Sciatic nerve (tissue), 2 donors: ENCODE results near the gene TSC22D2. TPM values are rescaled to one million over a fixed set of nuclear protein-coding genes. Genes with fewer than 3 reads are reported as not detected.
"Not testable (repeated sequence)": the region's sequence is repeated elsewhere in the genome, so short reads cannot be mapped to it uniquely, and the experiment has no call there.

ENCODE experiments used
- ATAC-seq: fragments of 200-7000 bp; cut with Tn5 transposase; one replicate; pipeline ENCODE4 v1.9.1; 2020; ENCODE audit warnings: mild to moderate bottlenecking, moderate library complexity
- DNase-seq: peaks from one replicate; pipeline ENCODE4 v3.0.0-alpha.2; 2020; ENCODE audit warnings: low spot score
- intact Hi-C: fragments of 100-400 bp; cut with DNase I; formaldehyde crosslinking; loops from one replicate; pipeline ENCODE4 v1.14.2; 2022
- total RNA-seq: library from RNA; stranded (reverse); fragmentation: NEBNext Ultra II Directional; extraction: Animal tissue kit (Norgen Biotek cat#: 25700); gene quantifications from one replicate; pipeline ENCODE4 v1.2.1, GENCODE V29; 2021
- donor health status: DM: no; HTN: no; CAD: no.
- donor health status: DM: no; HTN: no; CAD: no.

The TSC22D2 gene
- total RNA-seq, 1 donor from 2014 or later: 30.6 TPM

DNA sequence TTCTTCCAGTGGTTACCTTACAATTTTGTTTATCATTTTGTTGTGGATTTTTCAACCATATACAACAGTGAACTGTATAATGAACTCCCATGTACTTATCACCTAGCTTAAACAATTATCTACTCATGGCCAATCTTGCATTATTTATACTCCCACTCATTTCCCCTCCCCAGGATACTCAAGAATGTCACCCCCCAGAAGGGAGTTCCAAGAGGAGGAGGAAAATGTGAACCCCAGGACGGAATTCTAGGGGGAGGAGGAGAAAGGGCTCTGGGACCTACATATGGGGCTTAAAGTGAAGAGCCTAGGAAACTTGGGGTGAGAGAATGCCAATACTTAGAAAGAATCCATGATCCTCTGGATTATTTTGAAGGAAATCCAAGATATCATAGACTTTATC lies 59.3 kb downstream of the TSC22D2 start:
- DNase-seq: no peak
- ATAC-seq: no peak
- intact Hi-C loops: no loop called here

- intact Hi-C loops: no loop called here
- ATAC-seq: peak; percentile 72
- no peak for DNase-seq
Measured at GRCh38 chr3:150469031-150469930, 61.2 kb downstream of the TSC22D2 start.

DNA sequence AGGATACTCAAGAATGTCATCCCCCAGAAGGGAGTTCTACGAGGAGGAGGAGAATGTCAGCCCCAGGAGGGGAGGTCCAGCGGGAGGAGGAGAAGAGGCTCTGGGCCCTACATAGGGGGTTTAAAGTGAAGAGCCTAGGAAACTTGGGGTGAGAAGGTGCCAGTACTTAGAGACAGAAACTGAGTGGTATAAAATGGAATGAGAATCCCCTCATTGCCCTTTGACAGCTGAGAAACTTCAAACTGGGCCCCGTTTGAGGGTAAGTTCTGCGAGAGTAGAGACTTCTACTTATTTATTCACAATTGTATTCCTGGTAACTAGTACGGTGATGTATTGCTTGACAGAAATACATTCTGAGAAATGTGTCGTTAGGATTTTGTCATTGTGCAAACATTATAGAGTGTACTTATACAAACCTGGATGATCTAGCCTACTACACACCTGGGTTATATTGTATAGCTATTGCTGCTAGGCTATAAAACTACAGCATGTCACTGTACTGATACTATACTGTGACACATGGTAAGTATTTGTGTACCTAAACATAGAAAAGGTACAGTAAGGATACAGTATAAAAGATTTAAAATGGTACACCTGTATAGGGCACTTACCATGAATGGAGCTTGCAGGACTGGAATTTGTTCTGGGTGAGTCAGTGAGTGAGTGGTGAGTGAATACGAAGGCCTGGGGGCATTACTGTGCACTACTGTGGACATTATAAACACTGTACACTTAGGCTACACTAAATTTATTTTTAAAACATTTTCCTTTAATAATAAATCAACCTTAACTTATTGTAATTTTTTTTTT lies 62.0 kb downstream of the TSC22D2 start:
- no peak for ATAC-seq
- DNase-seq: no peak
- intact Hi-C loops: no loop called here

DNA sequence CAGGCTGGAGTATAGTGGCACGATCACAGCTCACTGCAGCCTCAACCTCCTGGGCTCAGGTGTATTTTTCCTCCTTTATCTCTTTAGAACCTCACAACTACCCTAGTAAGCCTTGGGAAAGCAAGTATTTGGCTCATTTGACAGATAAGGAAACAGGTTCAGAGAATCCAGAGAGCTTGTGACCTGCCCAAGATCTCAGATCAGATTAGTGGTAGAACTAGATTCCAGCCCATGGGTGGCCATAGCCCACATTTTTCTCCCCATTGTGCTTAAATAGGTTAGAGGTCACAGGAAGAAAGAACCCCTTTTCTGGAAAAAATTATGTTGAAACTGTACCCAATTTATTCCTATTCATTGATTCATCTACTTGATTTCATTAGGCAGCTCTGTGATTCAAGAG lies 64.3 kb downstream of the TSC22D2 start:
- DNase-seq (no peak), ATAC-seq (no peak)
- intact Hi-C loops: no loop called here

- ATAC-seq, intact Hi-C loops, DNase-seq: not testable (repeated sequence)
Measured at GRCh38 chr3:150473161-150473560, 65.1 kb downstream of the TSC22D2 start.

DNA sequence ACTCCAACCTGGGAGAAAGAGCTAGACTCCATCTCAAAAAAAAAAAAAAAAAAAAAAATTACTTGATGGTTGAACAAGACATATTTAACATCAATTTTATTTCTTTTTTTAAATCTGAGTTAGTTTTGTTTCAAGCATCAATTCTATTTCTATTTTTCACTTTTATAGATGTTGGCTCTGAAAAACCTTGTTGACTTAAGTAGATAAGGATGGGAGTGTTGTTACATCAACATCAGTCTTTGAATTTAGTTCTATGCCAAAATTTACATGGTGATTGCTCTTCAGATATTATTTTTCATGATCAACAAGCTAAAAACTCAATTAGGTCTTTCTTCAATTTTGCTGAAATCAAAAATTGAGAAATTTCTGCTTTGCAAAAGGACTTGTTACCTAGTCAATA lies 71.3 kb downstream of the TSC22D2 start:
- ATAC-seq (no peak), DNase-seq (no peak)
- intact Hi-C loops: no loop called here

DNA sequence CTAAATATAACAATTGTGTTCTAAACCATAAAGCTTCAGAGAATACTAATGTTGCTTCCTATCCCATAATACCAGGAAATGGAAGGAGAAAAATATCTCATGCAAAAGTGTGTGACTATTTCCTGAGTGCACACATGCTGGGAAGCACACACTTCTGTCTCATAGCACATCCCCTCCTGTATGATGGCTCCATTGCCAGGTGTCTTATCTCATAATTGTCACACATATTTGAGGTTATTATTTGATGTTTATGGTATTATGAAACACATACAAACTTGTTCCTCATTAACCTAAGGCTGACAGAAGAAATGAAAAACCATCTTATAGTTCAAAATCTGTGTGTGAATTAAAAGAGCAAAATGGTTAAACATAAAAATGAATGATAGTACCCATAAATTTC lies 72.8 kb downstream of the TSC22D2 start:
- DNase-seq (no peak), ATAC-seq (no peak)
- intact Hi-C loops: no loop called here

DNA sequence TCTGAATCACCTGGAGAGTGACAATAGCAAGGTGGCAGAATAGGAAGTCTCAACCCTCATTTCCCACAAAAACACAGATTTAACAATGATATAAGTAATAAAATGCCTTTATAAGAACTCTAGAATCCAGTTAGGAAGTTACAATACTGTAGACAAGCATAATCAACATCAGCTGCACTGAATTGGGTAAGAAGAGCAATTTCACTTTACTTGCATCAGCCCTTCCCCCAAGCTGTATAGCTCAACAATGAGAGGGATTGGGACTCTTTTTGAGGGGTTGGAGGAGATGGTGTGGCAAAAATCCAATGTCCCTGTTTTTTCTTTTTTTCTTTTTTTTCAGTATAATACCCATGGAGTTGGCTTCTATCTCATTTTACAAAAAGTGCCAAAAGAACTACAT lies 75.1 kb downstream of the TSC22D2 start:
- DNase-seq: no peak
- intact Hi-C loops: no loop called here

GRCh38 chr3:150484410-150484809 lies 76.3 kb downstream of the TSC22D2 start:
- intact Hi-C loops: no loop called here
- ATAC-seq (no peak), DNase-seq (no peak)

More for the DNA sequence above, 75.1 kb downstream of the TSC22D2 start:
- ATAC-seq: no peak

- DNase-seq: no peak
- no peak for ATAC-seq
- intact Hi-C loops: no loop called here
Measured at GRCh38 chr3:150488867-150489266, 80.8 kb downstream of the TSC22D2 start.

DNA sequence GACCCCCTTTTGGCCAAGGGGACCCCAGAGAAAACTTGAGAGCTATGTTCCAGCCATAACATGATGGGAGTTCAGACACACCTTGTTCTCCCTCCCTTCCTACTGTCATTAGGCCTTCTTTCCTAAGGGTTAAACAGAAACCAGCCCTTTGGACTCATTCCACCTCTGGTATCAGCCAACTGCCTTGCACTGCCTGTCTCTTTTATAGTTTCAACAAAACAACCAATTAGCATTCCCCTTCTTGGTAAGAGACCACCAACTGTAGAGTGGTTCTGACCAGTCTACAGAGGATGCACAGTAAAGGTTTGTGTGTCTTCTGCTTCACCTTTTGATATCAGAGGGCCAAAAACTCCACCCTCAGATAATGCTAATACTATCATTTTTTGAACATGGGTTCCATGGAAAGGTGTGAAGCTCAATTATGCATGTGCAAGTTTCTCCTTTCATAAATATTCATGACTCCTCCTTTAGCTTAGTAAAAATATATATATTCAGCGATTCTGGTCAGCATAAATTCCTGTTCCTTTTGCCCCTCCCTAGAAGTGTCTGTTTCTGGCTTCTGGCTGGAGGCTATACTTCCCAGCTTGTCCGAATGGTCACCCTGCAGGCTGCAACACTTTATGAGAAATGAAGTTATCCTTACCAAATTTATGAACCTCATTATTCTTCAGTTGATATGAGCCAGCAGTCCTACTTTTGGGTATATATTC lies 82.3 kb downstream of the TSC22D2 start:
- DNase-seq (no peak), ATAC-seq (no peak)
- intact Hi-C loops: no loop called here

- no peak for ATAC-seq
- intact Hi-C loops: no loop called here
- DNase-seq: no peak
Measured at GRCh38 chr3:150494411-150494977, 86.4 kb downstream of the TSC22D2 start.

DNA sequence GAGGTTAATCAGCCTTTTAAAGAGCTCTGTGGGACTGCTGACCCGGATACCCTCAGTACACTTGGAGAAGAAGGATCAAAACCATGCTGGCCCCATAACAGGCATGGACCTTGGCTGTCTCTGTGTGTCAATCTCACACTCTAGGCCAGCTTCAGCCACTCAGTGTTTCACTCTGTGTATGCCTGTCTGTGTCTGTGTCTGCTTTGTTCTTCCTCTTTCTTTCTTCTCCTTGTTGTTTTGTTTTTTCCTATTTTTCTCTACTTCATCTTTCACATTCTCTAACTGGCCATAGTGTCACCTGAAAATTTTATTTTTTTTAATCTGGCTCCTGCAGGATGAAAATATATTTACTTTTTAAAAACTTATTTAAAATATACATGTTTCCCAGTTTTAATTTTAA lies 87.1 kb downstream of the TSC22D2 start:
- intact Hi-C loops: no loop called here
- DNase-seq (no peak), ATAC-seq (peak; percentile 39)

DNA sequence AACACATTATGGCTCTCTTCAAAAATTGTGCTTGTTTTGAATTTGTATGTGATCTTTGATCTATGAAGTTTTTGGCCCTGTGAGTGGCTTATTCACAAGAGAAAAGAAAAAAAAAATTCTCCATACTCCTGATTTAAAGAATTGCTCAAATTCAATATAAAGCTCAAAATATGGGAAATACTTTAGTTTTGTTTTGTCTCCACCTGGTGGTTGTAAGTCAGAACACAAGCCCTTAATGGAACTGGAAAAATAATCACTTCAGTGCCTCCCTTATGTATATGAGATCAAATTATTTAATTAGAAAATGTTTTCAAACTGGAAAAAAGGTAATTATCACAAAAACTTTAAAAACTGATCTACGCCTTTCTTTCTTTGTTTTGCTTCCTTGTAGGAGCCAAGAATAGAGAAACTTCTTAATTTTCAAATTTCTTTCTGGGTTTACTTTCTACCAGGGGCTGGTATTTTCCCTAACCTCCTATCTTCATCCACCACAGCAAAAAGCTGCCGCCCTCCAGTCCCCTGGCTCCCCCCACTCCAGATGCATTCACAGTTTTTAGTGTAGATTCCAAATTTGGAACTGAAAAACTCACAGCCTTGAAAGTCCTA lies 87.6 kb downstream of the TSC22D2 start:
- ATAC-seq (no peak), DNase-seq (no peak)
- intact Hi-C loops: no loop called here

DNA sequence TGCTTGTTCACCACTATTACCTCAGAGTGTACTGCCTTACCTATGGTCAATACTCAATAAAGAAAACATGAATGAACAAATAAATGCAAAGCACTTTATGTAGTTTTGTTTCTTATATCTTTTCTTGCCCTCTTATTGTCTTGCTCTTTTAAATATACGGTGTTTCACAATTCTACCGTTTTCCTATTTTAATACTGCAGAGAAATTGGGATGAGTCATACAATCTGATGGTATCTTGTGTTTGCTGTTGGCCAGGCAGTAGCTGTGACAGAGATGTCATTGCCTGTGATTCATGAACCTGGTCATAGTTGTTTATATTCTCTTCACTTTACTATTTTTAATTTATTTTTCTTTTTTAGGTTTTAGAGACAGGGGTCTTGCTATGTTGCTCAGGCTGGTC lies 89.9 kb downstream of the TSC22D2 start:
- no peak for DNase-seq
- ATAC-seq: no peak
- intact Hi-C loops: no loop called here

DNA sequence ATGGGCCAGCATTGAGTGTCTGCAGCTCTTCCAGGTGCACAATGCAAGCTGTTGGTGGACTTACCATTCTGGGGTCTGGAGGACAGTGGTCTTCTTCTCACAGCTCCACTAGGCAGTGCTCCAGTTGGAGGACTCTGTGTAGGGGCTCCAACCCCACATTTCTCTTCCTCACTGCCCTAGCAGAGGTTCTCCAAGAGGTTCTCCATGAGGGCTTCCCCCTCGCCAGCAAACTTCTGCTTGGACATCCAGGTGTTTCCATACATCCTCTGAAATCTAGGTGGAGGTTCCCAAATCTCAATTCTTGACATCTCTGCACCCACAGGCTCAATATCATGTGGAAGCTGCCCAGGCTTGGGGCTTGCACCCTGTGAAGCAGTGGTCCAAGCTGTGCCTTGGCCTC lies 92.9 kb downstream of the TSC22D2 start:
- intact Hi-C loops: loop anchor here (10.0 kb wide), 1 partner anchor 266 kb away; no protein-coding TSS in a partner anchor
- not testable (repeated sequence) for ATAC-seq, DNase-seq

- DNase-seq (no peak), ATAC-seq (peak; percentile 20)
- intact Hi-C loops: loop anchor here (10.0 kb wide), 1 partner anchor 269 kb away; no protein-coding TSS in a partner anchor
Measured at GRCh38 chr3:150503402-150504099, 95.5 kb downstream of the TSC22D2 start.

DNA sequence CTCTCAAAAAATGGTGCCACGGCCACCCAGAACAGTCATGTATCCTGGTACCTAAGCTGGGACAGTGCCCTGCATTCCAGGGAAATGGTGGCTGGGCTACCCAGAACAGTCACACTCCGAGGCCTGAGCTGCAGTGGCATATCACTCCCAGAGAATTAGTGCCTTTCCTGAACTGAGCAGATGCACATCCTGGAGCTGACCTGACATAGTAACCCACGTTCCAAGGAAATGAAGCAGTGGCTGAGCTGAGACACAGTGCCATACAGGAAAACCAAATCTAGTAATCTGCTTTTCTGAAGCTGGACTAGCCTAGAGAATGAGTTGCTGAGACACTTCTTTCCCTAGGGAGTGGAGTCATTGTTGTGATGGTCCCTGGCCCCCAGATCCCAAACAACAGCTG lies 96.4 kb downstream of the TSC22D2 start:
- no peak for ATAC-seq
- intact Hi-C loops: loop anchor here (10.0 kb wide), 1 partner anchor 270 kb away; no protein-coding TSS in a partner anchor

More for the DNA sequence above, 96.4 kb downstream of the TSC22D2 start:
- DNase-seq: no peak
